DMS153 (cell line): ENCODE data around the gene MRPS12.

ENCODE experiments used
- DNase-seq: peaks from one replicate; lab custom pipeline; 2025; lab: John Stamatoyannopoulos, UW

MRPS12 gene

GRCh38 chr19:38975214-38975860 lies 44.6 kb downstream of the MRPS12 start, which contains the start of gene FBXO17:
Gene FBXO17, minus strand, starts transcription at chr19:38975742. Its CDS starts 25,423 bp downstream, at chr19:38950319.
- DNase-seq = no peak

DNA sequence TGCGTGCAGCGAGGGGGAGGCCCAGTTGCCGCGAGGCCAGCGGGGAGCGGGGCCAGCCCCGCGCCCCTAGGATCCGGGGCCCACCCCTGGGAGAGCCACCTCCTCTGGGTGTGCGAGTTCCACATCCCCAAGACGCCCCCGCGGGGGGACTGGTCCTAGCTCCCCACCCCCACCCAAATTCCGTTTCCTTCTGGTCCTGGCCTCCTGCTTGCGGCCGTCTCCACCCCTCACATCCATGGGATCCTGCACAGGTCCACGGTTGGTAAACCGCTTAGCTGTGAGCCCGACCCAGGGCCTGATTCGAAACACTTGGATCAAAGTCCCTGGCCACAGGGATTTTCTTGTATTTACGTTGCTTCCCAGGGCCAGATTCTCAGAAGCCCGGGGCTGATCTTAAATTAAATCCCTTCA lies 45.1 kb downstream of the MRPS12 start:
- no peak for DNase-seq

GRCh38 chr19:38977445-38978325 lies 46.9 kb downstream of the MRPS12 start:
- DNase-seq = no peak

DNA sequence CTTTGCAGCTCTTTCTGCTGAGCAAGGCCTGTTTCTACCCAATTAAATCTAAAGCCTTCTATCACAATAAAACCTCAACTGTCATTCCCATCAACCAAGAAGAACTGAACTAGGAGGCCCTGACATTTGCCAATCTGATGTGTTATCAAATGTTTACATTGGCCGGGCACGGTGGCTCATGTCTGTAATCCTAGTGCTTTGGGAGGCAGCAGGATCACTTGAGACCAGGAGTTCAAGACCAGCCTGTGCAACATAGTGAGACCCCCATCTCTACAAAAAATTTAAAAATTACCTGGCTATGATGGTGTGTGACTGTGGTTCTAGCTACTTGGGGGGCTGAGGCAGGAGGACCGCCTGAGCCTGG lies 47.6 kb downstream of the MRPS12 start:
- DNase-seq = no peak

- no peak for DNase-seq
Measured at GRCh38 chr19:38979812-38980211, 49.1 kb downstream of the MRPS12 start.

DNA sequence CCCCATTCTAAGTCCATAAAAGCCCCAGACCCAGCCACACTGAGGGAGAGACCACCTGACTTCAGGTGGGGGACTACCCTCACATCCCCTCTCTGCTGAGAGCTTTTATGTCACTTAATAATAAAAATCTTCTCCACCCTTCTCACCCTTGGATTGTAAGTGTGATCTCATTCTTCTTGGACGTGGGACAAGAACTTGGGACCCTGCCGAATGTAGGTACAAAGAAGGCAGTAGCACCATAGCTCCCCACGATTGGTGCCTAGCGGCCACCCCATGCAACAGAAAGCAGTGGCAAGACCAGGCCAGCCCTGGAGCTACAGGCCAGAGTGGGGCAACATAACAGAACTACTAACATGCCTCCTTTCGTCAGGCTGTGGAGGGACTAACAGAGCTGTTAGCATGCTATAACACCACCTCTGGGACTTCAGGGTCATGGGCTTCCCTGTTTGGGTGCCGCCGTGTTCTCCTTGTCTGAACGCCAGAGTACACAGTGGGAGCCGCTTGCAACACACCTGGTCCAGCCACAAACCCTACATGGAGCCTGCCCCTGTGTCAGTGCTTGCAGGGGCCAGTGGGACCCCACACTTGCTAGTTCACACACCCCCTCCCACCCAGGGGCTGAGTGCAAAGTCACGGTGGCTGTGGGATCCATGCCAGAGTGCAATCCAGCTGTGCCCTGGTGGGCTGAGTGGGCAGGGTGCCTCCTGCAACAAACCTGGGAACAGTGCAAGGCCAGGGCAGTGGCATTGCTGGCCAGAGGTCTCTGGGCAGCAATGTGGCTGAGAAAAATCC lies 50.0 kb downstream of the MRPS12 start:
- DNase-seq = no peak
